SHP77 treated with DMSO at 0.1 percent for 48 hours (cell line): ENCODE results near the gene STX16.
"Not testable (repeated sequence)": the region's sequence is repeated elsewhere in the genome, so short reads cannot be mapped to it uniquely, and the experiment has no call there.

ENCODE experiments used
- DNase-seq: peaks from one replicate; lab custom pipeline; 2025; lab: John Stamatoyannopoulos, UW

The STX16 gene

GRCh38 chr20:58637466-58638213 is 13.4 kb upstream of the STX16 start:
- no peak for DNase-seq

DNA sequence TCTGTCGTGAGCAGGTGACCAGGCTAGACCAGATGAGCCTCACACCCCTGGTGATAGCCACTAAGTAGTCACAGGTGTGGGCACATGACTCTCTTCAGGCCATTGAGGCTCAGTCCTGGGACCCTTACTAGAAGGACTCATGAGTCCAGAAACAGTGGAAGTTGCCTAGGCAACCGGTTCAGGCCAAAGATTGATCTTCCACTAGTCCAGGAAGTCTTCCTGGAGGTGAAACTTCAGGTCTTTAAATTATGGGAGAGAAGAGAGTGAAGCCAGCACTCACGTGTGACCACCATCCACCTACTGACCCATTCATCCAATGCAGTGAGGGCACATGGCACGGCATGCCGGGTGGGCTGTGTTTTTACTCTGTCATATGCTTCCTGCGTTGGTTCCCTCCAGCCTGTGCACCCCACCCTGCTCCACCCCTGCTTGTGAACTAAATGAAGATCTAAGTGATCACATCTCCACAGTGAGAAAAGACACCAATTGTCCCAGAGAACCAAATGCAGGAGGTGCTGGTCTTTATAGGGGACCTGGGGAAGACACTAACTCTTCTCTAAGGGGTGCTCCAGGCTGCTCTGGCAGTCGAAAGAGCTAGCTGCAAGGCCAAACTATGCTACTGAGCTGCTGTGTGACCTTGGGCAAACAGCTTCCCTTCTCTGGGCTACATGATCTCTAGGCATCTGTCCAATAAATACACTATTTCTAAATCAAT is 12.5 kb upstream of the STX16 start:
- no peak for DNase-seq

GRCh38 chr20:58639182-58640146 is 11.6 kb upstream of the STX16 start:
- DNase-seq, result no peak

DNA sequence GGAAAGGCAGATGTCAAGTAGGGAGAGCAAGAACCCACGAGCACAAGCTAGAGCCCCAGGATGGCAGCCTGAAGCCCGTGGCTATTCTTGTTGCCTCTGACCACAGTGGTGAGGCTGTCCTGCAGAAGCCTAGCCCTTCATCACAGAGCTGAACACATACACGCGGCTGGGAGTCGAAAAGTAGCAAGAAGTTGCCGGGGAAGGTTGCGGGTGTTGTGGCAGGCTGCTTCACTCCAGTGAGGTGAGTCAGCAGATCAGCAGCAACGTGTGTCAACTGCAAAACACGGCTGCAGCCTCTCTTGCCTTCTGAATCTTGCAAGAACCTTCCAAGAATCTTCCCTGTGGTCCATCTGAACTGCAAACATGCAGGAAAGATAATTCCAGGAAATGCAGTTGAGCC is 10.6 kb upstream of the STX16 start:
- no peak for DNase-seq

- no peak for DNase-seq
Measured at GRCh38 chr20:58642441-58642840, 8.6 kb upstream of the STX16 start.

DNA sequence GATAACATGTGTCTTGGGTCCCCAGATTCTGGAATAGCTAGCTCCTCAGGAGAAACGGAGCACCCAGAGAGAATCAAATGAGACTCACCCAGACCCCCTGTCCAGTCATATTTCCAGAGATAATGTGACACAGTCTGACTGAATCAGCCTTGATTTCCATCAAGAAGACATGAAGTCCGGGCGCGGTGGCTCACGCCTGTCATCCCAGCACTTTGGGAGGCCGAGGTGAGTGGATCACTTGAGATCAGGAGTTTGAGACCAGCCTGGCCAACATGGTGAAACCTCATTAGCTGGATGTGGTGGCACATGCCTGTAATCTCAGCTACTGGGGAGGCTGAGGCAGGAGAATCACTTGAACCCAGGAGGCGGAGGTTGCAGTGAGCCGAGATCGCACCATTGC is 8.2 kb upstream of the STX16 start:
- DNase-seq, result not testable (repeated sequence)

GRCh38 chr20:58645412-58645968 is 5.6 kb upstream of the STX16 start:
- DNase-seq, result no peak

GRCh38 chr20:58646257-58646656 is 4.8 kb upstream of the STX16 start:
- no peak for DNase-seq

DNA sequence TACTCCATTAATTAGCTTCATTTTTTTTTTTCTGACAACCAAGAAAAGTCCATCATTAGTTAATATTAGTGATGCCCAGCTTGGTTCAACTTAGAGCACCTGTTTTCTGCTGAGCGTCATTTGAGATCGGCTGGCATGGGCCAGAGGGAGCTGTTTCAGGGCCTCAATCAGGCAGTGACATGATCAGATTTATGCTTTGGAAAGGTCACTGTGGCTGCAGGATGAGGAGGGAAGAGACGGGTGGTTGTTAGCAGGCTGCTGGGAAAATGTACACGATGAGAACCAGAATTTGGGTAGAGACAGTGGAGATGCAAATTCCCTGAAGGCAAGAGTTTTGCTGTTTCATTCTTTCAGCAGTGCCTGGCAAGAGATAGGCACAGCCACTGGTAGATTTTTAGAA is 4.4 kb upstream of the STX16 start:
- no peak for DNase-seq

DNA sequence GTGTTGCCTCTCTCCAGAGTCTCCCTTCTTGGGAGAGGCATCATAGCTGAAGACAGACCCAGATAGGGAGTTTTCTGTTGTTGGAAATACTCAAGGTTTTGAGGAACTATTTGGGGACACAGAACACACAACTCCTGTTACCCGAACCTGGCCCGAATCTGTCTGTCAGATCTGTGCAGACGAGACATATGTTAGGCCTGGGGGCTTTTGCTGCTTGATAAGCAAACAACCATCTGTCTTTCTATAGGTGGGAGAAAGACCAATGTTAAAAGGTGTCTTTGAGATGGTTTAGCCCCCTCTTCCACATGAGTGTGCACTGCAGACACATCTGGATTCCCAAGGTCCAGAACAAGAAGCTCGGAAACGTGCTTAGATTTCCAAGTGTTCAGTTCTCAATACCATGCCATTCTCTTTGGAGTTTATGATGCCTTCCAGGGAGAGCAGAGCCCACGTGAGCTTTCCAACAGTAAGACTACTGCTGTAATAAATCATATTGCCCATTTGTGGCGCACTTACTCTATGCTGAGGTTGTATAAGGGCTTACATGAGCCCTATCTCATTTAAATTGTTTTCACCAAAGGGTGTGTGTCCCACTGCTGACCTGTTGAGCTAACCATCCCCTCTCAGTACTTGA is 3.8 kb upstream of the STX16 start:
- no peak for DNase-seq

DNA sequence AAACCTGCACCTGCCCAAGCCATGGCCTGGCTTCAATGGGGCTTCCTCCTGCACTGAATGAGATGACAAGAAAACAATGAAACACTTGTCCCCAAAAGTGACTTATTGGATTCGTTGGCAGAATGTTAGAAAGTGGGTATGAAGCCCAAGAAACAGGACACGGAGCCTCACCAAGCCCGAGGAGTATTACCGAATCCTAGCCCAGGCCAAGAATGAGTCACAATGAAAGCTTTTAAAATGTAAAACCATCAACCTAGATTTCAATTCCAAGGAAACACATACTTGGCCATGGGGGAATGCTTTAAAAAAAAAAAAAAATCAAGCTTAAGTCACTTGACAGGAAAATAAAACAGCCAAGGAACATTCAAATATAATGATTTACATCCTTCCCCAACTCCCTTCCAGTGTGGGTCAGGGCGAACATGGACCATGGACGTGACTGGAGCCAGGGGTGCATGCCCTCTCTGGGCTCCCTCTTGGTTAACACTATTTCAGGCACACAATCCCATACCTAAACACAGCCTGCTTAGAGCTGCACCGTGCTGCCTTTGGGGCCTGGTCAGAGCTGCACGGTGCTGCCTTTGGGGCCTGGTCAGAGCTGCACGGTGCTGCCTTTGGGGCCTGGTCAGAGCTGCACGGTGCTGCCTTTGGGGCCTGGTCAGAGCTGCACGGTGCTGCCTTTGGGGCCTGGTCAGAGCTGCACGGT is 3.1 kb upstream of the STX16 start:
- no peak for DNase-seq

DNA sequence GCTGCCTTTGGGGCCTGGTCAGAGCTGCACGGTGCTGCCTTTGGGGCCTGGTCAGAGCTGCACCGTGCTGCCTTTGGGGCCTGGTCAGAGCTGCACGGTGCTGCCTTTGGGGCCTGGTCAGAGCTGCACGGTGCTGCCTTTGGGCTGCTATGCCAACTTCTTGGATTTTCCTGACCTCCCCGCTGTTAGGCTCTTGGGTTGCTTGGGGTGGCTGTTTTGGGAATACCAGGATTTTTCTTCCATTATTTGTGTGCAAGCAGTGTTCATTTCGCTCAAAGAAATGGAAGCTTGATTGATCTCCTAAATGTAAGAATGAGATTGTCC is 2.6 kb upstream of the STX16 start:
- not testable (repeated sequence) for DNase-seq

DNA sequence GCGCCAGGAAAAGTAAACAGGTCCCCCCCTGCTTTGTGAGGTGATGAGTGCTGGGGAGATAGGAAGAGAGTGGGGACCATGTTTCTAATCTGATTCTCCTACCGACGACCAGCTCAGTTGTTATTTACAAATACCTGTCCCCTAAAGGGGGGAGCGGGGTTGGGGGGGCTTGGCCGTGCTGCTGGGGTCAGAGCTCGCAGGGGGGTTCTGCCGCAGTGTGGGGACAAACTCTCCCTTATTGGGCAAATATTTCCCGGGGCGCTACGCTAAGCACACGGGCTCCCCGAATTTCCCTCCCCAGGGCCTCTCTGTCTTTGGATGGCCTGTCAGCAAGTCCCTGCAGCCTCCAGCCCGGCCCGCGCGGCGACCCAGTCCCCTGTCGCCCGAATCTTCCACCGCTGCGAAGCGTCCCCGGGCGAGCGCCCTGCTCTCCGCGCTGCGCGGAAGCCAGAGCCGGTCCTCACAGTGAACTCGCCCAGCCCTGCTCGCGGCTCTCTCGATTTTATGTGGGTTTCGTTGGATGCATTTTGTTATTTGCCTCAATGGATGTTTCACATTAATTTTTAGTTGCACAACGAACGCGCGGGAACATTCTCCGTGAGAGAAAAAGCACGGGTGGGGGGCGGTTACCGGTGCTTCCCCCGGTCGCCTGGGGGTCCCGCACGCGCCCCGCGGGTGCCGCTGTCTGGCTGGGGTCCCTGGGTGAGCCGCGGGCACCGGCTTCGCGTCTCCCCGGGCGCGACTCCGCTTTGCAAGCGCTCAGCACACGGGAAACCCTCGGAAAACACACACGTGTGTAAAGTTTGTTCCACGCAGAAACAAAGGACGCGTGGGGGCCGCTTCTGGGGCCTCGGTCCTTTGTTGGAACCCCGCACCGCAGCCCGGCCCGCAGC is 1.5 kb upstream of the STX16 start:
- DNase-seq, result no peak

- DNase-seq, result no peak
Measured at GRCh38 chr20:58650181-58650775, 805 bp upstream of the STX16 start.

DNA sequence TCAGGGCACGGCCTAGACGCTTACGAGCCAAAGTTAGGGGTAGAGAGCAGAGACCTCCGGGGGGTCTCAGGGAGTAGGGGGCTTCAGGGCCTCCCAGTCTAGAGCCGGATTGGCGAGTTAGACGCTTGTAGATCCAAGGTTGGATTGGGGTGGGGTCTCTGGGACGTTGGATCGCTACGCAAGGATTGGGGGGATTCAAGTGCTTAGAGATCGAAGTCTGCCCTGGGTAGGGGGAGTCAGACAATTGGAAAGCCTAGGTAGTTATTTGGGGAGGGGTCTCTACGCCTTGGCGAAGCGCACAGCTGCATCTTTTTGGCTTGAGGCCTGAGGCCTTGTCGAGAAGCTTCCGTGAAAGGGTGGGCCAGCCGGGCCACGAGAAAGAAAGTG is 469 bp downstream of the STX16 start:
- DNase-seq, result no peak

GRCh38 chr20:58651946-58652605 is 993 bp downstream of the STX16 start:
- no peak for DNase-seq

DNA sequence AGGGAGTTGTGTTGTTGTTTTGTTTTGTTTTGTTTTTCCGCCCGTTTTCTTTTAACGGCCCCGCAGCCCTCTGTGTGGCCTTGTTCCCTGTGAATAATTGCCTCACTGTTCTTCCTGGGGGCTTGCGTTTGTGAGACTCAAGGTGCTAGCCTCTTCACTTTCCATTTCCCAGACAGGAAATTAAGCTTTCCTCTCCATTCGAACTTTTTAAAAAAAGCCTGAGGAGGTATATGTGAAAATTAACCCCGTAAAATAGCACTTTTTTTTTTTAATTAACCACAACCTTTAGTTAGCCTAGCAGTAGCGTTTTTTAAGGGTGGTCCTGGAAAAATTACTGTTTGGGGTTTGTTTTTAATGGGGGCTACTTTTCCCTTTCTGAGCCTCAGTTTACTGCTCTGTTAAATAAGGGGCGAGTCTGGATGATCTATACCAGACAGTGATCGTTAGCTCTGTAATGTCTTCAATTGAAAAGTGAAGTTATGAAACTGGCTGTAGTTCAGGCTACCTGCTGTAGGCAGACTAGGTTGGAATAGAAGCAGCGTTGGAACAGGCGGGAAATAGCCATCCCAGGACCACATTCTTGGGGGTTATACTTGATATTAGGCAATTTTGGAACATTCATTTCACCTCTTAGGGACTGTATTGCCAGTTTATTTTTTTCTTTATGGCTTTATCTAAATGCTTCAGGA is 1.7 kb downstream of the STX16 start:
- DNase-seq, result no peak

DNA sequence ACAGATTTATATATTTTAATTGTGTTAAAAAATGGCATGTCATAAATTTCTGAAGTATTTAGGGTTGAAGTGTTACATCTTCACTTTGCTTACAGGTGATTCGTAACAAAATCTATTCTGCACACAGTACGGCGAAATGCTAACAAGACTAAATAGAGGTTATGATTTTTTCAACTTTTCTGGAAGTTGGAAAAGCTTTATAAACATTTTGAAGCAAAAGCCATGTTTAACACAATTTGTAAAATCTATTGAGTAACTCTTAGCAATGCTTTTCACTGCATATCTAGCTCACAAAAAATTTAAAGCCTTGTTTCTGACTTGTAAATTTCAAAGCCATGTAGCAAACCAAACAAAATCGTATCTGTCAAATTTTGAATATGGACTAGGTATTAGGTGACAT is 3.3 kb downstream of the STX16 start:
- DNase-seq, result no peak
